Measurements from ENCODE around the gene POMGNT2.
A peak's percentile ranks its signal among the peaks of the same experiment; 100 is the strongest.
"Not testable (repeated sequence)": the region's sequence is repeated elsewhere in the genome, so short reads cannot be mapped to it uniquely, and the experiment has no call there.

The POMGNT2 gene

GRCh38 chr3:43073836-43074220 lies 32.1 kb downstream of the POMGNT2 start:
- no peak for DNase-seq (ENCODE audit: low read depth)
- no peak overlapping the region for H3K4me3 ChIP-seq (ENCODE audit: low read depth, low read length)
- no peak for TF ChIP-seq CTCF (IDR thresholded peaks at IDR 0.05; ENCODE audit: insufficient read depth, low read depth, low read length, missing control alignments)

GRCh38 chr3:43073116-43073835 lies 32.6 kb downstream of the POMGNT2 start:
- no peak overlapping the region for H3K4me3 ChIP-seq (ENCODE audit: low read depth, low read length)
- DNase-seq (ENCODE audit: low read depth): no peak
- no peak for TF ChIP-seq CTCF (IDR thresholded peaks at IDR 0.05; ENCODE audit: insufficient read depth, low read depth, low read length, missing control alignments)

GRCh38 chr3:43072361-43072760 lies 33.5 kb downstream of the POMGNT2 start:
- TF ChIP-seq CTCF (IDR thresholded peaks at IDR 0.05; ENCODE audit: insufficient read depth, low read depth, low read length, missing control alignments): no peak
- no peak for DNase-seq (ENCODE audit: low read depth)
- no peak overlapping the region for H3K4me3 ChIP-seq (ENCODE audit: low read depth, low read length)

GRCh38 chr3:43071313-43071893 lies 34.5 kb downstream of the POMGNT2 start:
- H3K4me3 ChIP-seq (ENCODE audit: low read depth, low read length): no peak overlapping the region
- DNase-seq (ENCODE audit: low read depth): no peak
- peak; percentile 41 for TF ChIP-seq CTCF (IDR thresholded peaks at IDR 0.05; ENCODE audit: insufficient read depth, low read depth, low read length, missing control alignments)

- H3K4me3 ChIP-seq (ENCODE audit: low read depth, low read length); DNase-seq (ENCODE audit: low read depth): not testable (repeated sequence)
Observed at GRCh38 chr3:43070670-43071069, 35.2 kb downstream of the POMGNT2 start.

GRCh38 chr3:43063114-43063513 lies 42.8 kb downstream of the POMGNT2 start:
- H3K4me3 ChIP-seq (ENCODE audit: low read depth, low read length): no peak overlapping the region
- no peak for DNase-seq (ENCODE audit: low read depth)
- TF ChIP-seq CTCF (IDR thresholded peaks at IDR 0.05; ENCODE audit: insufficient read depth, low read depth, low read length, missing control alignments): no peak

GRCh38 chr3:43062564-43063040 lies 43.3 kb downstream of the POMGNT2 start:
- DNase-seq (ENCODE audit: low read depth): no peak
- TF ChIP-seq CTCF (IDR thresholded peaks at IDR 0.05; ENCODE audit: insufficient read depth, low read depth, low read length, missing control alignments): no peak
- no peak overlapping the region for H3K4me3 ChIP-seq (ENCODE audit: low read depth, low read length)

Data from GM12865 (cell line).